Measurements from ENCODE around the gene GATAD2A.
"Not testable (repeated sequence)": the region's sequence is repeated elsewhere in the genome, so short reads cannot be mapped to it uniquely, and the experiment has no call there.

GATAD2A gene, protein sequence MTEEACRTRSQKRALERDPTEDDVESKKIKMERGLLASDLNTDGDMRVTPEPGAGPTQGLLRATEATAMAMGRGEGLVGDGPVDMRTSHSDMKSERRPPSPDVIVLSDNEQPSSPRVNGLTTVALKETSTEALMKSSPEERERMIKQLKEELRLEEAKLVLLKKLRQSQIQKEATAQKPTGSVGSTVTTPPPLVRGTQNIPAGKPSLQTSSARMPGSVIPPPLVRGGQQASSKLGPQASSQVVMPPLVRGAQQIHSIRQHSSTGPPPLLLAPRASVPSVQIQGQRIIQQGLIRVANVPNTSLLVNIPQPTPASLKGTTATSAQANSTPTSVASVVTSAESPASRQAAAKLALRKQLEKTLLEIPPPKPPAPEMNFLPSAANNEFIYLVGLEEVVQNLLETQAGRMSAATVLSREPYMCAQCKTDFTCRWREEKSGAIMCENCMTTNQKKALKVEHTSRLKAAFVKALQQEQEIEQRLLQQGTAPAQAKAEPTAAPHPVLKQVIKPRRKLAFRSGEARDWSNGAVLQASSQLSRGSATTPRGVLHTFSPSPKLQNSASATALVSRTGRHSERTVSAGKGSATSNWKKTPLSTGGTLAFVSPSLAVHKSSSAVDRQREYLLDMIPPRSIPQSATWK

GRCh38 chr19:19404879-19405860 lies at the start of gene GATAD2A:
TSS of gene GATAD2A (plus strand) at chr19:19405675. CDS start at chr19:19465346, 59,671 bp downstream.
- peak; percentile 86 to 89 for DNase-seq

DNA sequence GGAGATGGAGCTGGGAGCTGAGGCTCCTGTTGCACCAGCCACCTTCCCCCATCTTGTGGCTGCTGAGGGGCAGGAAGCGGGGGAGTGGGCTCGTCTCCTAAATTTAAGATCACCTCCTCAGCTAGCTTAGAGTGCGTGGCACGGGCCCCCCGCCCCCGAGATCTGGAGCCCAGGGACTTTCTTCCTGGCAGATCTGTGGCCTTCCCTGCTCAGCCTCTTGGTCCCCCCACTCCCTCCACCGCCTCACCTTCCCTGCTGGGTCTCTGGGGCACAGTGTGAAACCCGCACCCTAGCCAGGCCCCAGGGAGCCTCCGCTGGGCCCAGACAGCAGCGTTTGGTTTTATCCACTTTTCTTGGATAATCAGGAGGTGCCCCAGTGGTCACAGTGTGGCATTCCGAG lies 49.0 kb upstream of the GATAD2A start:
- DNase-seq: no peak

GRCh38 chr19:19356901-19357566 lies 48.4 kb upstream of the GATAD2A start:
- DNase-seq: no peak

DNA sequence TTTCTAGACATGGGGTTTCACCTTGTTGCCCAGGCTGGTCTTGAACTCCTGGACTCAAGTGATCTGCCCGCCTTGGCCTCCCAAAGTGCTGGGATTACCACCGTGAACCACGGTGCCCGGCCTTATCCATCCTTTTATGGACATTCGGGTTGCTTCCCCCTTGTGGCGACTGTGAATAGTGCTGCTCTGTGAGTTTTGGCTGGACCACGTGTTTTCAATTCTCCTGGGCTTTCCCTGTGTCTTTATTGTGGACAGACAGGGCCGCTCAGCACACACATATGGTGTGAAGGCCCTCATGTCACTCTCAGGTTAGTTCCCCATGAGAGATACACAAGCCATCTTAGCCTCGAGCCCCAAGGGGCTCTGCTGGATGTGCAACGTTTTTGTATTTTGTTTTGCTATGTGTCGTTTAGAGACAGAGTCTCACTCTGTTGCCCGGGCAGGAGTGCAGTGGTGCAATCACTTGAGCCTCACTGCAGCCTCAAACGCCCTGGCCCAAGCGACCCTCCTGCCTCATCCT lies 44.3 kb upstream of the GATAD2A start:
- DNase-seq: peak; percentile 83 to 87

DNA sequence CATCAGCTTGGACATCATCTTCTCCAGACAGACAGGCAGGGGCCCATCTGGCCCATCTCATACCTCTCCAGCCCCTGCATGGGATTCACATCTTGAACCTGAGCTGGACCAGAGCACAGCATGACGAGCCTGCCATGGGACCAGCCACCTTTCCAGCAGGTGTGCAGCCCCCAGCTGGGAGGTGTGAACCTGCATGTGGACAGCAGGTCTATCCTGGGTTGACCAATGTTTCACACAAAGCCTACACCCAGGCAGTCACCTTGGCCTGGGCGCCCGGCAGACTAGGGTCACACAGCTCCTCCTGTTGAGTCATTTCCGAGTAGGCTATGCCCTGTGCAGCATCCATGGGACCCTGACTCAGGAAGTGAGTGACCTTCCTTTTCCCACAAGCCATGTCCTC lies 43.4 kb upstream of the GATAD2A start:
- DNase-seq: no peak

DNA sequence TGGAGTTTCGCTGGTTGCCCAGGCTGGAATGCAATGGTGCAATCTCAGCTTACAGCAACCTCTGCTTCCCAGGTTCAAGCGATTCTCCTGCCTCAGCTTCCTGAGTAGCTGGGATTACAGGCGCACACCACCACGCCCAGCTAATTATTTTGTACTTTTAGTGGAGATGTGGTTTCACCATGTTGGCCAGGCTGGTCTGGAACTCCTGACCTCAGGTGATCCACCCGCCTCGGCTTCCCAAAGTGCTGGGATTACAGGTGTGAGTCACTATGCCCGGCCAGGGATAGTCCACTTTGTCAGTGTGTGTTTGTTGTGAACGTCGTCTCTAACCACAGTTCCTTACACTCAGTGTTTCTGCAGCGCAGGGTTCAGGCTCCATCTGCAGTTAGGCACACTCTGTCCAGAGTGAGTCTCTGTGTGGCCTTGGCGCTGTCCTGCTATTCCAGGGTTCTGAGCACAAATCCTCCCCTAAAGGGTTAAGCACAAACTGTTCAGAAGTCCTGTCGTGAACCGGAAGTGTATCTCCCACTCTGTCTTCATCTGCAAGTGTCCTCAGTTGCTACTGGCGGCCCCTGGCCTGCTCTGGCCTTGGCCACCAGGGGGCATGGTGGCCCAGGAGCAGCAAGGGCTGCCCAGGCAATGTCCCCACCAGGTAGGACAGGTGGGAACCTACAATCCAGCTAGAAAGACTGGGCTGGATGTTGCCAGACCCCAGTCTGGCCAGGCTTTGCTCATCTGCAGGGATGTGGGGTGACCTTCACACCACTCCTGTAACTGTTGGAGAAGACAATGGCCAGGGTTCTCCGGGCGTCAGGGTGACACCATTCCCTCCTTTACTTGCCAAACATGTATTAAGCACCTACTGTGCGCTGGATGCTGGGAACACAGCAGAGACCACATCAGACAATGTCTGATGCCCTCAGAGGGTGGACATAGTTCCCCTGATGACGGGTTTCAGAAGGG lies 38.8 kb upstream of the GATAD2A start:
- DNase-seq: peak; percentile 77 to 79

DNA sequence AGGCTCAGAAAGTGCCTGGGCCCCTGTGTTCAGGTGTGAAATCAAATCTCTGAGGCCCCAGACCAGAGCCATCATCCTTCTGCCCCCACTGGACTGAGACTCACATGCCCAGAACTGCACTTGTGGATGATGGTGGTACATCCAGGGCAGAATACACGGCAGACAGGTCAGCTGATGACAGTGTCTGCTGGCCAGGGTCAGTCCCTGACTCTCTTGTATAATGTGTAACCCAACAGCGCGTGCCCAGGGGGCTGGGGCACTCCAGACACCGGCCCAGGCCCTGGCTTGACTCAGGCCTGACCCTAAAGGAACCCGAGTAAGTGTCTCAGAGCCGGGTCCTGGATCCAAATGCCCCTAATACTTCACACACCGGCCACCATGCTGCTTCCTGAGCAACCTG lies 37.4 kb upstream of the GATAD2A start:
- no peak for DNase-seq

DNA sequence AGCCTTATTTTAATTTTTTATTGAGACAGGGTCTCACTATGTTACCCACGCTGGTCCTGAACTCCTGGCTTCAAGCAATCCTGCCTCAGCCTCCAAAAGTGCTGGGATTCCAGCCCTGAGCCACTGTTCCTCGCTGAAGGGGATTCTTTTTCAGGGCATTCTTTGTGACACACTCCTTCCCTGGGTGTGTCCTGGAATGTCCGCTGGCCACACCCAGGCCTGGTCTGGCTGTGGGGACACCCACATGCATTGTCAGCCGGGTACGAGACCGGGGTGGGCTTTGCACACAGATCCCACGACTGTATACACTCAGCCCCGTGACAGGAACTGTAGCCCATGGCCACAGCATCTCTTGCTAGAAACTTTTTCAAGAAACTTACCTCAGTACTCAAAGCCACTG lies 34.4 kb upstream of the GATAD2A start:
- DNase-seq: no peak

GRCh38 chr19:19372656-19373416 lies 32.6 kb upstream of the GATAD2A start:
- DNase-seq: peak; percentile 29 to 56

GRCh38 chr19:19379527-19379926 lies 25.9 kb upstream of the GATAD2A start:
- DNase-seq: no peak

DNA sequence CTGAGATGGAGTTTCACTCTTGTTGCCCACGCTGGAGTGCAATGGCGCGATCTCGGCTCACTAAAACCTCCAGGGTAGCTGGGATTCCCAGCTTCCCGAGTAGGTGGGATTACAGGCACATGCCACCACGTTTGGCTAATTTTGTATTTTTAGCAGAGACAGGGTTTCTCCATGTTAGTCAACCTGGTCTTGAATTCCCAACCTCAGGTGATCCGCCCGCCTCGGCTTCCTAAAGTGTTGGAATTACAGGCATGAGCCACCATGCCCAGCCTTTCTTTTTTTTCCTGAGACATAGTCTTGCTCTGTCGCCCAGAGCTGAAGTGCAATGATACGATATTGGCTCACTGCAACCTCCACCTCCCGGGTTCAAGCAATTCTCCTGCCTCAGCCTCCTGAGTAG lies 25.2 kb upstream of the GATAD2A start:
- DNase-seq: not testable (repeated sequence)

GRCh38 chr19:19381007-19381926 lies 24.2 kb upstream of the GATAD2A start:
- DNase-seq: no peak

DNA sequence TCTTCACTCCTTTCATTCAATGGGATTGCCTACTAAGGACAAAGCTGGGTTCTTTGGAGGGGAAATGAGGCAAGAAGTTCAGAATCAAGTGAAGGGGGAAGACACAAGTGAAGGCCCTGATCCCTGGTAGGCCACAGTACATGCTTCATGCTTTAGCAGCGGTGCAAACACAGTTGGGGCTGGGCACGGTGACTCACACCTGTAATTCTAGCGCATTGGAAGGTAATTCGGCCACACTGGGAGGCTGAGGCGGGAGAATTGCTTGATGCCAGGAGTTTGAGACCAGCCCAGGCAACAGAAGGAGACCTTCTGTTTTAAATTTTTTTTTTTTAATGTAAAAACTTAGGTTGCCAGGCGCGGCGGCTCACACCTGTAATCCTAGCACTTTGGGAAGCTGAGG lies 23.4 kb upstream of the GATAD2A start:
- no peak for DNase-seq

DNA sequence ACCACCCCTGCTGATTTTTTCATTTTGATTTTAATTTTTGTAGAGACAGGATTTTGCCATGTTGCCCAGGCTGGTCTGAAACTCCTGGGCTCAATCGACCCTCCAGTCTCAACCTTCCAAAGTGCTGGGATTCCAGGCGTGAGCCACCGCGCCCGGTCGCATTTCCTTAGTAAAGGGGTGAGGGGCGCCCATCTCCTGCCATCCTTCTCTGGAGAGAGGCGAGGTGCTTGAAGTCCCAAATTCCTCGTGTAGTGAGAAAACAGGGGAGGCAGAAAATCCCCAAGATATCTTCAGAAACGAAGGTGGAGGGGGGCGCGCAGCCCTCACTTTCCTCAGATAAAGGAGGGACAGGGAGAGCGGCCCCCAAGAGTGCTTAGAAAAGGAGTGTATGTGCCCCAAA lies 21.0 kb upstream of the GATAD2A start:
- no peak for DNase-seq

DNA sequence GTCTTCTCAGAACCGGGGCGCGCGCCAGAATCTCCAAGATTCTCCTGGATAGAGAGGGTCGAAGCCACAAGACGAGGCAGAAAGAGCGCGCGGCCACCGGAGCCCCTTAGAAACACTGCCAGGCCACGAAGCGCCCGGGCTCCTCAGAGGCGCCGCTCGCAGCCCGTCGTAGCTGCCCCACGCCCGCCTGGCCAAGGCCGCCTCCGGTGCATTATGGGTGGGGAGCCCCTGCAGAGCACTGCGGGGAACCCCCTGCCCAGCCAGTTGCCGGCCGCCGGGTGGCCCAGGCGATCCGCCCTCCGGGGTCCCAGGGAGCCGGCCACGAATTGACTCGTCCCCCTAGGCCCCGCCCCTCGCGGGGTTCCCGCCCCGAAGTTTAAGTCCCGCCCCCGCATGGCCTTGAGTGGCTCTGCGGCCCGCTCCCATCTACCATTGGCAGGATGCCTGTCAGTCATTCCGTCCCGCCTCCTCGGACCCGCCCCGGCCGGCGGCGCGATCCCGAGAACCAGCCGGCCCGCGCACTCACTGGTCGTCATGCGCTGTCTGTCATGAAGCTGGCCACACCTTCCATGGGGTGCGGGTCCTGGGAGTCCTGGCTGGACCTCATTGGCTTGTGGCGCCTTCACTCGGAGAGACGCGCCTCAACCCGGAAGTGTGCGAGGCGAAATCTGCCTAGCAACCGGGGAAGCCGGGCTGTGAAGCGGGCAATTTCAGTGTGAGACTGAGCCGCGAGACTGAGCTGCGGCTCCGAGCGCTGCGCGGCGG lies 20.2 kb upstream of the GATAD2A start:
- peak; percentile 100 for DNase-seq

DNA sequence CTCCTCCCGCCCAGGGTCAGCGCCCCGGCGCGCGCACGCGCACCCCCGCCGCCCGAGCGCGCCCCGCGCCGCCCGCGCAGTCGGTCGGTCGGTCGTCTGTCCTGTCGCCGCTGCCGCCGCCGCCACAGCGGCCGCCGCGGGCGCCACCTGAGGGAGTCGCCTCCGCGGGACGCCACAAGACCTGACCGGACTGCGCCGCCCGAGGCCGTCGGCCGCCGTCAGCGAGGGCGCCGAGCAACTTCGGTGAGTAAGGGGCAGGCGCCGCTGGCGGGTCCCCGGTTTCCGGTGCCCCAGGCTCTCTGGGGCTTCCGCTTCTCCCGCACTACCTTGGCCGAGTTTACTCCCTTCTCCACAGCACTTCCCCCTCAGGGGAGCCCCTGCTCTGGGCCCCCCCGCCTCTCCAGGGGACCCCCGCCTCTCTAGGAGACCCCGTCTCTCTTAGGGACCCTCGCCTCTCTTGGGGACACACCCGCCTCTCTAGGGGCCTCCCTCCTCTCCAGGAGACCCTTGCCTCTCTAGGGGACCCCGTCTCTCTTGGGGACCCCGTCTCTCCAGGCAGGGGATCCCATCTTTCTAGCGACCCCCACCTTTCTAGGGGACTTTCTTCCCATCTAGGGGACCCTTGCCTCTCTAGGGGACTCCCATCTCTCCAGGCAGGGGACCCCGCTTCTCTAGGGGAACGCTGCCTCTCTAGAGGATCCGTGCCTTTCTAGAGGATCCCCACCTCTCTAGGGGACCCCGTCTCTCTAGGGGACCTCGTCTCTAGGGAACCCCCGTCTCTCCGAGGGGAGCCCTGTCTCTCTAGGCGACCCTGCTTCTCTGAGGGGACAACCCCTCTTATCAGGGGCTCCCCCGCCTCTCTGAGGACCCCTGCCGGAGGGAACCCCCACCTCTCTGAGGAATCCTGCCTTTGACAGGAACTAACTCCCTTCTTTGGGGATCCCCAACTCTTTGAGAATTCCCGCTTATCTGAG lies 19.3 kb upstream of the GATAD2A start:
- peak; percentile 63 to 64 for DNase-seq

DNA sequence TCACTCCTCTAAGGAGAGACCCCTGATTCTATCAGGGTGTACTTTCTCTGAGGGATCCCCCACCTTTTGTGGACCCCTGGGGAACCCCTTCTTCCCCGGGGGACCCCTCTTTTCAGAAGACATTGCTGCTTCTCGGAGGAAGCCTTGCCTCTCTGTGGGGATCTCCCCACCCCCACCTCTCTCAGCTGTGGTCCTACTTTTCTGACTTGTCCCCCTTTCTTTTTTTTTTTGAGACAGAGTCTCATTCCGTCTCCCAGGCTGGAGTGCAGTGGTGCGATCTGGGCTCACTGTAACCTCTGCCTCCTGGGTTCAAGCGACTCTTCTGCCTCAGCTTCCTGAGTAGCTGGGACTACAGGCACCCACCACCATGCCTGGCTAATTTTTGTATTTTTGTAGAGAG lies 18.4 kb upstream of the GATAD2A start:
- no peak for DNase-seq
